PC-3 (cell line): ENCODE data around the gene ZRANB1. TPM values are rescaled to one million over a fixed set of nuclear protein-coding genes. Genes with fewer than 3 reads are reported as not detected.

Experiments
- ATAC-seq: fragments of 200-7000 bp; cut with Tn5 transposase; 2 replicates; pipeline ENCODE4 v1.9.1; 2020; ENCODE audit warnings: mild to moderate bottlenecking, moderate library complexity
- BruUV-seq: library from RNA; stranded (reverse); fragments of 400-500 nt; replicated peaks from 2 replicates; lab custom pipeline; 2021; lab: Mats Ljungman, UMichigan
- CTCF ChIA-PET: fragments of 300-600 bp; sonication (Branson Sonifier 250); formaldehyde crosslinking; loops from one replicate; lab custom pipeline; 2022; ENCODE audit warnings: antibody characterized with exemption; lab: Charles Lee
- POLR2A ChIA-PET: fragments of 300-600 bp; sonication (Branson Sonifier 250); formaldehyde crosslinking; loops from one replicate; lab custom pipeline; 2022; ENCODE audit warnings: antibody characterized with exemption; ENCODE audit not compliant: unreplicated experiment; lab: Charles Lee
- DNase-seq: peaks from one replicate; pipeline ENCODE4 v3.0.0-alpha.2; 2015
- H2AFZ ChIP-seq: fragments of 300-600 bp; sonication (generic); 2 replicates; pipeline ENCODE4 v1.6.0; 2016; ENCODE audit warnings: antibody characterized with exemption, low read length
- H3F3A ChIP-seq: fragments of 300-600 bp; sonication (generic); one replicate; pipeline ENCODE4 v1.6.0; 2017; ENCODE audit warnings: antibody characterized with exemption, low read length, control low read depth, mild to moderate bottlenecking; ENCODE audit not compliant: unreplicated experiment
- H3K27ac ChIP-seq: fragments of 300-600 bp; sonication (generic); 2 replicates; pipeline ENCODE4 v1.5.1; 2016; ENCODE audit warnings: mild to moderate bottlenecking, low read length
- H3K27me3 ChIP-seq: fragments of 300-600 bp; sonication (generic); 2 replicates; pipeline ENCODE4 v1.6.1; 2016; ENCODE audit warnings: low read length, mixed read lengths
- H3K36me3 ChIP-seq: fragments of 300-600 bp; sonication (generic); 2 replicates; pipeline ENCODE4 v1.6.1; 2016; ENCODE audit warnings: low read depth, mixed run types, low read length, mixed read lengths
- H3K4me1 ChIP-seq: fragments of 300-600 bp; sonication (generic); 2 replicates; pipeline ENCODE4 v1.5.1; 2016; ENCODE audit warnings: low read length; ENCODE audit not compliant: insufficient read depth
- H3K4me2 ChIP-seq: fragments of 300-600 bp; sonication (generic); 2 replicates; pipeline ENCODE4 v1.6.0; 2016; ENCODE audit warnings: low read length
- H3K4me3 ChIP-seq: fragments of 300-600 bp; sonication (generic); 2 replicates; pipeline ENCODE4 v1.5.1; 2016; ENCODE audit warnings: mild to moderate bottlenecking, low read length, mixed read lengths
- H3K79me2 ChIP-seq: fragments of 300-600 bp; sonication (generic); 2 replicates; pipeline ENCODE4 v1.6.1; 2017; ENCODE audit warnings: low read length, mixed read lengths
- H3K9ac ChIP-seq: fragments of 300-600 bp; sonication (generic); 2 replicates; pipeline ENCODE4 v1.6.0; 2016; ENCODE audit warnings: mild to moderate bottlenecking, low read length
- H3K9me2 ChIP-seq: fragments of 300-600 bp; sonication (generic); replicated peaks from 2 replicates; pipeline ENCODE4 v1.6.1; 2016; ENCODE audit warnings: mixed run types, low read length, mixed read lengths
- H3K9me3 ChIP-seq: fragments of 300-600 bp; sonication (generic); 2 replicates; pipeline ENCODE4 v1.6.1; 2016; ENCODE audit warnings: low read length, mixed read lengths
- H4K20me1 ChIP-seq: fragments of 300-600 bp; sonication (generic); 2 replicates; pipeline ENCODE4 v1.6.1; 2016; ENCODE audit warnings: low read length, mixed read lengths
- EZH2 ChIP-seq: fragments of 300-600 bp; sonication (generic); IDR thresholded peaks from one replicate; pipeline ENCODE4 v1.6.1; 2017; ENCODE audit warnings: antibody characterized with exemption, mild to moderate bottlenecking, low read length; ENCODE audit not compliant: unreplicated experiment
- EZH2phosphoT487 ChIP-seq: fragments of 300-600 bp; sonication (generic); IDR thresholded peaks from 2 replicates; pipeline ENCODE4 v1.6.1; 2018; ENCODE audit warnings: mild to moderate bottlenecking, antibody characterized with exemption, low read length, borderline replicate concordance
- intact Hi-C: fragments of 100-400 bp; cut with micrococcal nuclease; formaldehyde crosslinking; loops from 2 replicates; pipeline ENCODE4 v1.9.0; 2023
- total RNA-seq: library from RNA; depleted of rRNA; stranded (reverse); fragments of >200 nt; gene quantifications from 2 replicates; pipeline ENCODE4 v1.2.3, GENCODE V29; 2014
- TF ChIP-seq, protein P1 (sequence below): fragments of 300-600 bp; sonication (generic); conservative IDR thresholded peaks from 2 replicates; pipeline ENCODE4 v1.5.1; 2017; ENCODE audit warnings: antibody characterized with exemption, low read depth, mild to moderate bottlenecking, low read length

ZRANB1 gene
- total RNA-seq, 1 experiment from 2014 or later, result 12.8 TPM

DNA sequence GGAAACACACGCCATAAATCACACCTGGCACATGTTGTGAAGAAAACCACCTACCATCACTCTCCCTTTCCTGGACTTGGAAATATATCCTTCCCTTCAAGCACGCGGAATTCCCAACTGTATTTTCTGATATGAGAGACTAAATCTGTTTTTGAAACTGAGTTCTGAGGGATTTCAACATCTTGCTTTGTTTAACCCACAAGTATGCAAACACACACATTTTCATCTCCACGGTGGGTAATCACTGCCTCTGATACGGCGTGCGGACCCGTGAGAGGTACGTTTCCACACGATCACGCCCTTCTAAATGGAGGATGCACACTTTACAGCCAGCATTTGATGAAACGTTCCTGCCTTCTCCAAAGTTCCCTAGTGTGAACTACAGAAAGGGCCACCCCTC is 83.4 kb downstream of the ZRANB1 start:
- no peak overlapping the region for H3K4me3 ChIP-seq
- H4K20me1 ChIP-seq, result no peaks in the 10 kb centered on the region
- H3K9me3 ChIP-seq, result no peaks in the 10 kb centered on the region
- no peaks in the 10 kb centered on the region for H3K27me3 ChIP-seq
- no peak overlapping the region for H3K4me2 ChIP-seq
- H3F3A ChIP-seq, result no peaks in the 10 kb centered on the region
- intact Hi-C loops, result no loop called here
- H2AFZ ChIP-seq, result no peak overlapping the region
- no peak overlapping the region for H3K27ac ChIP-seq
- ATAC-seq (no peak), DNase-seq (no peak)
- POLR2A ChIA-PET, result no interaction called here
- no peaks in the 10 kb centered on the region; the same call in 1 of the 2 replicates for H3K36me3 ChIP-seq
- peaks cover 84% of the 10 kb centered on the region for H3K79me2 ChIP-seq
- BruUV-seq, result no TSS peak
- peaks cover 26% of the 10 kb centered on the region for H3K4me1 ChIP-seq
- no peak overlapping the region for H3K9ac ChIP-seq
- CTCF ChIA-PET, result no interaction called here
- H3K9me2 ChIP-seq, result no peaks in the 10 kb centered on the region
- TF ChIP-seq, protein P1, sequence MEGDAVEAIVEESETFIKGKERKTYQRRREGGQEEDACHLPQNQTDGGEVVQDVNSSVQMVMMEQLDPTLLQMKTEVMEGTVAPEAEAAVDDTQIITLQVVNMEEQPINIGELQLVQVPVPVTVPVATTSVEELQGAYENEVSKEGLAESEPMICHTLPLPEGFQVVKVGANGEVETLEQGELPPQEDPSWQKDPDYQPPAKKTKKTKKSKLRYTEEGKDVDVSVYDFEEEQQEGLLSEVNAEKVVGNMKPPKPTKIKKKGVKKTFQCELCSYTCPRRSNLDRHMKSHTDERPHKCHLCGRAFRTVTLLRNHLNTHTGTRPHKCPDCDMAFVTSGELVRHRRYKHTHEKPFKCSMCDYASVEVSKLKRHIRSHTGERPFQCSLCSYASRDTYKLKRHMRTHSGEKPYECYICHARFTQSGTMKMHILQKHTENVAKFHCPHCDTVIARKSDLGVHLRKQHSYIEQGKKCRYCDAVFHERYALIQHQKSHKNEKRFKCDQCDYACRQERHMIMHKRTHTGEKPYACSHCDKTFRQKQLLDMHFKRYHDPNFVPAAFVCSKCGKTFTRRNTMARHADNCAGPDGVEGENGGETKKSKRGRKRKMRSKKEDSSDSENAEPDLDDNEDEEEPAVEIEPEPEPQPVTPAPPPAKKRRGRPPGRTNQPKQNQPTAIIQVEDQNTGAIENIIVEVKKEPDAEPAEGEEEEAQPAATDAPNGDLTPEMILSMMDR, result no peak
- no peak for TF ChIP-seq EZH2phosphoT487
- TF ChIP-seq EZH2, result no peak

DNA sequence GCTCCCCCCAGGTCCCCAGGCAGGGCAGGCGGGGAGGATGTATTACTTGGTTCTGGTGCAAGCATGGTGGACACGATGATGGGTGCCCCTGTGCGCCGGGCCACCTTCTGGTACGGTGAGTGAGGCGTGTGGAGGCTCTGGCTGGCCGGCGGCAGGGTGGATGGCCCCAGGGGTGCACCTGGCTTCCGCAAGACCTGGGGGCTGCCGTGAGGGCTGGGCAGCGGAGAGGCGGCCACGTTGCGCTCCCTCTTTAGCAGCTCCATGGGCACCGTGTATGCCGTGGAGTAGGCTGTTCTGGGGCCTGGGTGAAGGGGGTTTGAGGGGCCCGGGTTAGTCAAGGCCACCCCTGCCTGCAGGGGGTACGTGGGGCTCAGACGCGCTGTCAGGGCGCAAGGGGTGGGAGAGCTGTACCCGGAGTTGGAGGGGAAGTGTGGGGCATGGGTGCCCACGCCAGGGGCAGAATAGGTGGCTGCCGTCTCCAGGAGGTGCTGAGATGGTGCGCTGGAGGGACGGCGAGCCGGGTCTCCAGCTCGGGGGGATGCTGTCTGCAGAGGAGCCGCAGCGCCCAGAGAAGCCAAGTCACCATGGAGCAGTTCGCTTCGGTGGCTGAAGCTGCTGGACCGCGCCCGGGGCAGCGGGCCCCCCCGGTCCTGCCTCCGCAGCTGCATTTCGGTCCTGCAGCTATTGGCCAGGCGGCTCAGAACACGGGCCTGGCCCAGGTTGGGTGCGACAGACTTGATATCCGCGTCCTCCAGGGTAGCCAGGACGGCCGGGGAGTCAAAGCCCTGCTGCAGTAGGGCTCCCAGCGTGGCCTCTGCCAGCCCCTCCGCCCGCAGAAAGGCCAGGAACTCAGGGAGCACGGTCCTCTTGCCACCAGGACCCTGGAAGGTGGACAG is 84.4 kb downstream of the ZRANB1 start:
- CTCF ChIA-PET, result no interaction called here
- Histone ChIP-seq H3K9ac (no peak overlapping the region), H3K9me2 (no peaks in the 10 kb centered on the region), H4K20me1 (no peaks in the 10 kb centered on the region), H3F3A (no peaks in the 10 kb centered on the region), H3K4me3 (no peak overlapping the region), H3K4me2 (no peak overlapping the region), H3K79me2 (peaks cover 82% of the 10 kb centered on the region), H2AFZ (no peak overlapping the region), H3K27ac (no peak overlapping the region), H3K36me3 (no peaks in the 10 kb centered on the region; the same call in 1 of the 2 replicates), H3K27me3 (no peaks in the 10 kb centered on the region), H3K9me3 (no peaks in the 10 kb centered on the region), H3K4me1 (peaks cover 30% of the 10 kb centered on the region)
- intact Hi-C loops, result no loop called here
- BruUV-seq, result no TSS peak
- DNase-seq, result no peak
- TF ChIP-seq EZH2phosphoT487 (no peak), EZH2 (no peak)
- TF ChIP-seq, protein P1, result no peak
- POLR2A ChIA-PET, result no interaction called here
- no peak for ATAC-seq
